GM12878 (cell line): ENCODE results near the gene THRB. TPM values are rescaled to one million over a fixed set of nuclear protein-coding genes. Genes with fewer than 3 reads are reported as not detected.

Source experiments
- ATAC-seq: fragments of 200-7000 bp; cut with Tn5 transposase; 3 replicates; pipeline ENCODE4 v1.9.1; 2020; ENCODE audit warnings: mild to moderate bottlenecking, moderate library complexity
- BruUV-seq: library from RNA; stranded (reverse); fragments of 400-500 nt; replicated peaks from 2 replicates; lab custom pipeline; 2021; lab: Mats Ljungman, UMichigan
- CTCF ChIA-PET: fragments of 300-600 bp; sonication (Branson Sonifier 250); formaldehyde crosslinking; extraction: SDS; loops from one replicate; lab custom pipeline; 2021; ENCODE audit warnings: inconsistent platforms; lab: Yijun Ruan, JAX
- POLR2A ChIA-PET: fragments of 350-600 bp; formaldehyde crosslinking; extraction: SDS; loops from one replicate; lab custom pipeline; 2021; ENCODE audit warnings: inconsistent platforms; lab: Charles Lee
- RAD21 ChIA-PET: fragments of 300-600 bp; sonication (Branson Sonifier 250); formaldehyde crosslinking; loops from one replicate; lab custom pipeline; 2023; ENCODE audit warnings: antibody characterized with exemption; ENCODE audit not compliant: unreplicated experiment; lab: Charles Lee
- SMC1A ChIA-PET: fragments of 300-600 bp; sonication (Branson Sonifier 250); formaldehyde crosslinking; loops from one replicate; lab custom pipeline; 2023; ENCODE audit not compliant: unreplicated experiment, uncharacterized antibody; lab: Charles Lee
- DNase-seq: peaks from one replicate; pipeline ENCODE4 v3.0.0-alpha.2; 2011; ENCODE audit warnings: low read depth, low spot score
- FAIRE-seq: peaks from 3 replicates; lab custom pipeline; 2011; peaks lifted over from hg19 to GRCh38; lab: Jason Lieb, UNC
- H2AFZ ChIP-seq: 2 replicates; pipeline ENCODE4 v1.6.0; 2011; ENCODE audit warnings: low read depth, low read length, control low read depth; ENCODE audit not compliant: control insufficient read depth
- H3K27ac ChIP-seq: 2 replicates; pipeline ENCODE4 v1.5.1; 2011; ENCODE audit warnings: control low read depth; ENCODE audit not compliant: control insufficient read depth, insufficient read depth
- H3K27me3 ChIP-seq, 2 experiments: replicated peaks in 1 of 2; 2 replicates each; pipeline versions ENCODE4 v1.6.0 to v1.6.1; 2011; ENCODE audit warnings: low read length in 1 of 2; ENCODE audit not compliant: control insufficient read depth in 2 of 2, insufficient read depth in 2 of 2
- H3K36me3 ChIP-seq, 2 experiments: 2 replicates each; pipeline ENCODE4 v1.5.1; 2011; ENCODE audit warnings: low read length in 1 of 2; ENCODE audit not compliant: control insufficient read depth in 2 of 2, insufficient read depth in 2 of 2
- H3K4me1 ChIP-seq: 2 replicates; pipeline ENCODE4 v1.6.1; 2011; ENCODE audit warnings: mild to moderate bottlenecking, low read length, moderate library complexity, mixed read lengths; ENCODE audit not compliant: control insufficient read depth, insufficient read depth
- H3K4me2 ChIP-seq: 2 replicates; pipeline ENCODE4 v1.6.0; 2011; ENCODE audit warnings: control low read depth; ENCODE audit not compliant: control insufficient read depth, insufficient read depth
- H3K4me3 ChIP-seq: fragments of 200-600 bp; sonication (generic); 2 replicates; pipeline ENCODE4 v1.5.1; 2016
- H3K79me2 ChIP-seq: 2 replicates; pipeline ENCODE4 v1.6.0; 2011; ENCODE audit warnings: low read length; ENCODE audit not compliant: control insufficient read depth, insufficient read depth
- H3K9ac ChIP-seq: 2 replicates; pipeline ENCODE4 v1.8.0; 2011; ENCODE audit warnings: low read length, control low read depth, mixed read lengths; ENCODE audit not compliant: control insufficient read depth, insufficient read depth
- H3K9me3 ChIP-seq: replicated peaks from 3 replicates; pipeline ENCODE4 v1.5.1; 2011; ENCODE audit warnings: mild to moderate bottlenecking, low read length; ENCODE audit not compliant: control insufficient read depth, insufficient read depth
- H4K20me1 ChIP-seq: 2 replicates; pipeline ENCODE4 v1.6.0; 2011; ENCODE audit not compliant: control insufficient read depth, insufficient read depth
- EED ChIP-seq: sonication (generic); IDR thresholded peaks from 2 replicates; pipeline ENCODE4 v1.6.1; 2016; ENCODE audit warnings: antibody characterized with exemption, low read depth
- EP300 ChIP-seq, 2 experiments: fragments of 150-350 bp in 1 of 2; IDR thresholded peaks; 2 replicates each; pipeline ENCODE4 v1.6.1; 2011 to 2012; ENCODE audit warnings: low read depth in 2 of 2, low read length in 2 of 2, borderline replicate concordance in 1 of 2, improper control_type of control experiment in 1 of 2, inconsistent platforms in 1 of 2; ENCODE audit not compliant: control insufficient read depth in 1 of 2
- IKZF1 ChIP-seq: fragments of 450-650 bp; conservative IDR thresholded peaks from 2 replicates; pipeline ENCODE4 v1.6.1; 2017; ENCODE audit warnings: antibody characterized with exemption, mild to moderate bottlenecking
- MEF2B ChIP-seq: fragments of 450-650 bp; IDR thresholded peaks from 2 replicates; pipeline ENCODE4 v1.6.1; 2018; ENCODE audit warnings: mild to moderate bottlenecking, moderate library complexity; ENCODE audit not compliant: partially characterized antibody, poor library complexity, severe bottlenecking
- MTA2 ChIP-seq: fragments of 450-650 bp; IDR thresholded peaks from 2 replicates; pipeline ENCODE4 v1.6.1; 2016; ENCODE audit warnings: low read depth, mild to moderate bottlenecking, moderate library complexity
- MYC ChIP-seq: IDR thresholded peaks from 2 replicates; pipeline ENCODE4 v1.6.1; 2011; ENCODE audit warnings: mild to moderate bottlenecking, low read length, moderate library complexity, inconsistent platforms; ENCODE audit not compliant: insufficient read depth, insufficient replicate concordance, insufficient read length, severe bottlenecking
- NR2C1 ChIP-seq: fragments of 450-650 bp; IDR thresholded peaks from 2 replicates; pipeline ENCODE4 v1.6.1; 2017; ENCODE audit warnings: antibody characterized with exemption, mild to moderate bottlenecking, moderate library complexity
- NR2C2 ChIP-seq: IDR thresholded peaks from 2 replicates; pipeline ENCODE4 v1.6.1; 2011; ENCODE audit warnings: borderline replicate concordance, low read depth; ENCODE audit not compliant: control insufficient read depth, insufficient read length
- RB1 ChIP-seq: fragments of 450-650 bp; formaldehyde crosslinking; IDR thresholded peaks from 2 replicates; pipeline ENCODE4 v1.6.1; 2017; ENCODE audit warnings: mild to moderate bottlenecking, borderline replicate concordance
- RBBP5 ChIP-seq: fragments of 200-600 bp; sonication (generic); conservative IDR thresholded peaks from 2 replicates; pipeline ENCODE4 v1.6.1; 2016
- RELA ChIP-seq: fragments of 450-650 bp; IDR thresholded peaks from 2 replicates; pipeline ENCODE4 v1.8.0; 2014; ENCODE audit warnings: borderline replicate concordance; ENCODE audit not compliant: partially characterized antibody
- SPI1 ChIP-seq: IDR thresholded peaks from 2 replicates; pipeline ENCODE4 v1.6.1; 2011; ENCODE audit warnings: low read depth, mild to moderate bottlenecking, low read length, moderate library complexity, borderline replicate concordance; ENCODE audit not compliant: insufficient read depth
- YBX1 ChIP-seq: fragments of 450-650 bp; IDR thresholded peaks from 2 replicates; pipeline ENCODE4 v1.6.1; 2016; ENCODE audit warnings: antibody characterized with exemption
- ZBED1 ChIP-seq: IDR thresholded peaks from 2 replicates; pipeline ENCODE4 v1.6.1; 2016; ENCODE audit warnings: borderline replicate concordance
- ZNF24 ChIP-seq: fragments of 450-650 bp; IDR thresholded peaks from 2 replicates; pipeline ENCODE4 v1.6.1; 2017; ENCODE audit warnings: antibody characterized with exemption, mild to moderate bottlenecking
- WGBS: methylation state at CpG from one replicate; pipeline ENCODE4 v1.1.6; 2016; ENCODE audit warnings: low lambda C conversion rate; ENCODE audit not compliant: insufficient replicate concordance, insufficient coverage; ENCODE audit errors: missing lambda C conversion rate; 5-methylcytosine and 5-hydroxymethylcytosine counted together
- in situ Hi-C: fragments of 300-500 bp; cut with MboI; formaldehyde crosslinking; loops from 9 replicates; pipeline ENCODE4 v1.14.3; 2018; ENCODE audit warnings: mixed read lengths
- intact Hi-C: fragments of 100-400 bp; cut with micrococcal nuclease; formaldehyde crosslinking; loops from one replicate; pipeline ENCODE4 v1.14.2; 2022; ENCODE audit not compliant: unreplicated experiment
- polyA plus RNA-seq, 11 experiments: library from polyadenylated mRNA; depleted of rRNA in 4 of 11; unstranded in 6 of 11; stranded (reverse) in 5 of 11; fragments of >200 nt; fragmentation: Nextera tagmentation in 4 of 11; fragmentation: Illumina TruSeq in 1 of 11; extraction: Ambion mirVana in 4 of 11; extraction: Trizol in 1 of 11; gene quantifications; 1 replicate in 1 of 11; 2 replicates in 10 of 11; pipeline versions ENCODE4 v1.2.1 to v1.2.3, GENCODE V29; 2011 to 2016; ENCODE audit warnings: inconsistent platforms in 2 of 11, missing spikeins in 2 of 11, low read depth in 1 of 11
- total RNA-seq, 4 experiments: library from RNA; depleted of rRNA in 3 of 4; stranded (reverse); fragments of >200 nt in 3 of 4; fragmentation: Illumina TruSeq in 1 of 4; extraction: Trizol in 1 of 4; gene quantifications; 2 replicates each; pipeline versions ENCODE4 v1.2.1 to v1.2.3, GENCODE V29; 2013 to 2021
- TF ChIP-seq, protein P1 (sequence below): fragments of 450-650 bp; IDR thresholded peaks from 2 replicates; pipeline ENCODE4 v1.6.1; 2017; ENCODE audit warnings: mild to moderate bottlenecking, moderate library complexity
- TF ChIP-seq, protein P2 (sequence below): fragments of 450-650 bp; conservative IDR thresholded peaks from 2 replicates; pipeline ENCODE4 v1.6.1; 2017; ENCODE audit warnings: mild to moderate bottlenecking, moderate library complexity
- TF ChIP-seq, protein P3 (sequence below): IDR thresholded peaks from 2 replicates; pipeline ENCODE4 v1.6.1; 2011; ENCODE audit warnings: borderline replicate concordance, low read depth, mild to moderate bottlenecking, moderate library complexity, low read length; ENCODE audit not compliant: insufficient read depth, poor library complexity, severe bottlenecking

THRB gene
- total and polyA plus RNA-seq, 10 of the 15 experiments (the other 5 are each of a cell fraction or from before 2014, with no cell fraction given): 0.05 TPM; not detected in 9

DNA sequence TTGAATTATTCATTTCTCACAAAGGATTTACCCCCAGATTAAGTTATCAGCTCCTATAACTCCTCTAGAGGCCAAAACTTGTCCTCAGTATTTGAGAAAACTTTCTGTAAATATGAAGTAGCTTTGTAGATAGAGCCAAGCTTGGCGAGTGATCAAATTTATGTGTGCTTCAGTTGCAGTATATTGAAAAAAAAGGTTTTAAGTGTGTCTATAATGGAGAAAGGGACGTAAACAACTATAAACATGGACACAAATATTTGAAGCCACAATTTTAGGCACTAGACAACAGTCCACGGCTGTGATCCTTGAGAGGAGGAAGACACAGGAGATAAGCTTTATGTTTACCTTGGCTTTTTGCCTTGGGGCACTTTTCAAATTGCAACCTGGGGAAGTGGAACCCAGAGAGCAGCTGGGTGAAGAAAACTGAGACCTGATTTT, 118.7 kb downstream of the THRB start:
- Histone ChIP-seq H3K9ac (no peak overlapping the region), H4K20me1 (no peaks in the 10 kb centered on the region), H3K36me3 (no peaks in the 10 kb centered on the region), H3K4me3 (no peak overlapping the region), H3K27ac (no peak overlapping the region), H3K79me2 (no peaks in the 10 kb centered on the region), H3K27me3 (no peaks in the 10 kb centered on the region), H3K4me1 (no peaks in the 10 kb centered on the region), H3K9me3 (no peaks in the 10 kb centered on the region), H3K4me2 (no peak overlapping the region), H2AFZ (no peak overlapping the region)
- DNase-seq: no peak
- in situ Hi-C loops (no loop called here), intact Hi-C loops (no loop called here)
- ChIA-PET CTCF (interaction anchor here (0.7 kb wide), 1 partner anchor 304 kb away, joined by 3 read pairs; no protein-coding TSS in a partner anchor), RAD21 (no interaction called here), SMC1A (interaction anchor here (1.2 kb wide), 1 partner anchor 12 kb away, joined by 3 read pairs; no protein-coding TSS in a partner anchor), POLR2A (no interaction called here)
- ATAC-seq: no peak
- no TSS peak for BruUV-seq
- FAIRE-seq: no peak
- WGBS: 1% methylated on average over 3 of the region's 3 CpGs
- no peak for TF ChIP-seq RELA
- no peak for TF ChIP-seq EED
- TF ChIP-seq MEF2B: no peak
- TF ChIP-seq NR2C2: no peak
- TF ChIP-seq SPI1: no peak
- TF ChIP-seq ZNF24: no peak
- TF ChIP-seq, protein P1, sequence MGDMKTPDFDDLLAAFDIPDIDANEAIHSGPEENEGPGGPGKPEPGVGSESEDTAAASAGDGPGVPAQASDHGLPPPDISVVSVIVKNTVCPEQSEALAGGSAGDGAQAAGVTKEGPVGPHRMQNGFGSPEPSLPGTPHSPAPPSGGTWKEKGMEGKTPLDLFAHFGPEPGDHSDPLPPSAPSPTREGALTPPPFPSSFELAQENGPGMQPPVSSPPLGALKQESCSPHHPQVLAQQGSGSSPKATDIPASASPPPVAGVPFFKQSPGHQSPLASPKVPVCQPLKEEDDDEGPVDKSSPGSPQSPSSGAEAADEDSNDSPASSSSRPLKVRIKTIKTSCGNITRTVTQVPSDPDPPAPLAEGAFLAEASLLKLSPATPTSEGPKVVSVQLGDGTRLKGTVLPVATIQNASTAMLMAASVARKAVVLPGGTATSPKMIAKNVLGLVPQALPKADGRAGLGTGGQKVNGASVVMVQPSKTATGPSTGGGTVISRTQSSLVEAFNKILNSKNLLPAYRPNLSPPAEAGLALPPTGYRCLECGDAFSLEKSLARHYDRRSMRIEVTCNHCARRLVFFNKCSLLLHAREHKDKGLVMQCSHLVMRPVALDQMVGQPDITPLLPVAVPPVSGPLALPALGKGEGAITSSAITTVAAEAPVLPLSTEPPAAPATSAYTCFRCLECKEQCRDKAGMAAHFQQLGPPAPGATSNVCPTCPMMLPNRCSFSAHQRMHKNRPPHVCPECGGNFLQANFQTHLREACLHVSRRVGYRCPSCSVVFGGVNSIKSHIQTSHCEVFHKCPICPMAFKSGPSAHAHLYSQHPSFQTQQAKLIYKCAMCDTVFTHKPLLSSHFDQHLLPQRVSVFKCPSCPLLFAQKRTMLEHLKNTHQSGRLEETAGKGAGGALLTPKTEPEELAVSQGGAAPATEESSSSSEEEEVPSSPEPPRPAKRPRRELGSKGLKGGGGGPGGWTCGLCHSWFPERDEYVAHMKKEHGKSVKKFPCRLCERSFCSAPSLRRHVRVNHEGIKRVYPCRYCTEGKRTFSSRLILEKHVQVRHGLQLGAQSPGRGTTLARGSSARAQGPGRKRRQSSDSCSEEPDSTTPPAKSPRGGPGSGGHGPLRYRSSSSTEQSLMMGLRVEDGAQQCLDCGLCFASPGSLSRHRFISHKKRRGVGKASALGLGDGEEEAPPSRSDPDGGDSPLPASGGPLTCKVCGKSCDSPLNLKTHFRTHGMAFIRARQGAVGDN: no peak
- no peak for TF ChIP-seq IKZF1
- no peak for TF ChIP-seq RBBP5
- TF ChIP-seq, protein P2, sequence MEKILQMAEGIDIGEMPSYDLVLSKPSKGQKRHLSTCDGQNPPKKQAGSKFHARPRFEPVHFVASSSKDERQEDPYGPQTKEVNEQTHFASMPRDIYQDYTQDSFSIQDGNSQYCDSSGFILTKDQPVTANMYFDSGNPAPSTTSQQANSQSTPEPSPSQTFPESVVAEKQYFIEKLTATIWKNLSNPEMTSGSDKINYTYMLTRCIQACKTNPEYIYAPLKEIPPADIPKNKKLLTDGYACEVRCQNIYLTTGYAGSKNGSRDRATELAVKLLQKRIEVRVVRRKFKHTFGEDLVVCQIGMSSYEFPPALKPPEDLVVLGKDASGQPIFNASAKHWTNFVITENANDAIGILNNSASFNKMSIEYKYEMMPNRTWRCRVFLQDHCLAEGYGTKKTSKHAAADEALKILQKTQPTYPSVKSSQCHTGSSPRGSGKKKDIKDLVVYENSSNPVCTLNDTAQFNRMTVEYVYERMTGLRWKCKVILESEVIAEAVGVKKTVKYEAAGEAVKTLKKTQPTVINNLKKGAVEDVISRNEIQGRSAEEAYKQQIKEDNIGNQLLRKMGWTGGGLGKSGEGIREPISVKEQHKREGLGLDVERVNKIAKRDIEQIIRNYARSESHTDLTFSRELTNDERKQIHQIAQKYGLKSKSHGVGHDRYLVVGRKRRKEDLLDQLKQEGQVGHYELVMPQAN: no peak
- TF ChIP-seq RB1: no peak
- TF ChIP-seq EP300 (IDR thresholded peaks at IDR 0.05; ENCODE audit: borderline replicate concordance in 1 of 2, control insufficient read depth in 1 of 2, low read depth in 2 of 2, low read length in 2 of 2): no peak
- TF ChIP-seq, protein P3, sequence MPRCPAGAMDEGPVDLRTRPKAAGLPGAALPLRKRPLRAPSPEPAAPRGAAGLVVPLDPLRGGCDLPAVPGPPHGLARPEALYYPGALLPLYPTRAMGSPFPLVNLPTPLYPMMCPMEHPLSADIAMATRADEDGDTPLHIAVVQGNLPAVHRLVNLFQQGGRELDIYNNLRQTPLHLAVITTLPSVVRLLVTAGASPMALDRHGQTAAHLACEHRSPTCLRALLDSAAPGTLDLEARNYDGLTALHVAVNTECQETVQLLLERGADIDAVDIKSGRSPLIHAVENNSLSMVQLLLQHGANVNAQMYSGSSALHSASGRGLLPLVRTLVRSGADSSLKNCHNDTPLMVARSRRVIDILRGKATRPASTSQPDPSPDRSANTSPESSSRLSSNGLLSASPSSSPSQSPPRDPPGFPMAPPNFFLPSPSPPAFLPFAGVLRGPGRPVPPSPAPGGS: no peak
- TF ChIP-seq MTA2: no peak
- TF ChIP-seq YBX1: no peak
- TF ChIP-seq NR2C1: no peak
- TF ChIP-seq MYC: no peak
- TF ChIP-seq ZBED1: no peak
